Superior temporal gyrus (tissue), 1 donor: ENCODE measurements around the gene NXF2.
"Not testable (repeated sequence)": the region's sequence is repeated elsewhere in the genome, so short reads cannot be mapped to it uniquely, and the experiment has no call there.

Experiments
- DNase-seq: peaks from one replicate; pipeline ENCODE4 v3.0.0-alpha.2; 2016; ENCODE audit errors: extremely low spot score

Gene NXF2

GRCh38 chrX:102246893-102247292 is at the start of gene NXF2:
Gene NXF2 (plus strand): TSS chrX:102247167. CDS start chrX:102307079, 59,912 bp downstream.
- DNase-seq = not testable (repeated sequence)

DNA sequence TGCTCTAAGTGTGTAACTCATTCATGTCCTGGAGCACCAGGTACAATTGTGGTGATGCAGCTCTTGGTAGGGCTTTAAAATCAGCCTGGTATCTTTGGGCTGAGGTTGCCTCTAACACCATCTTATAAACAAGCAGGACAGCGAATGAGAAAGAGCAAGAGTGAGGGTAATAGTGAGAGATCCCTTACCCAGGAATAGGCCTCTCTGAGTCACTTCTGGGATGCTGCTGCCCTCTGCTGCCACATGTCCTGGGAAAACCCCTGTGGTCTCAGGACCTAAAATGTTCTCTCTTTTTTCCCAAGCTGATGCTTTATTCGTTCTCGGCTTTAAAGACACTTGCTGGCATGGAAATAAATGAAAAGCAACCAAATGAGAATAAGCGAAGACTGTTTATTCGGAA is 39.0 kb upstream of the NXF2 start:
- not testable (repeated sequence) for DNase-seq

DNA sequence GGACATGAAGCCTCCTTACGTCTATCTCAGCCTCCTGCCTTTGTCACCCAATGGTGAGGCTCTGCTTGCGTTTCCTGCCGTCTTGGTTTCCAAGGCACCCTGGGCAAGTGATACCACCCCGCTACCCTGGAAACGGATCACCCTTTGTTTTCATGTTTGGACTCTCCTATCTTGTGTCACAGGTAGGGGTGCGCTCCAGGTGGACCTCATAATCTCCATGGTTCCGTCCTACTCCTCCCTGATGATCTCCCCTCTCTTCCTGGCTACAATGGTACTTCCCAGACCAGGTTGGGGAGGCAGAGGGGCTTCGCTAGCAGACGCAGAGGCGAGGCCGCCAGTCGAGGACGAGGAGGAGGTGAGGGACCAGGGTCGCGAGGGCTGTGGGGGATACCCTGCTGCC is 32.0 kb upstream of the NXF2 start, which contains the start of gene TCP11X1:
TSS of gene TCP11X1 (plus strand) at position 316 of the 400 bp plus-strand sequence.
- DNase-seq = not testable (repeated sequence)

- not testable (repeated sequence) for DNase-seq
Observed at GRCh38 chrX:102216497-102216896, 30.5 kb upstream of the NXF2 start.

DNA sequence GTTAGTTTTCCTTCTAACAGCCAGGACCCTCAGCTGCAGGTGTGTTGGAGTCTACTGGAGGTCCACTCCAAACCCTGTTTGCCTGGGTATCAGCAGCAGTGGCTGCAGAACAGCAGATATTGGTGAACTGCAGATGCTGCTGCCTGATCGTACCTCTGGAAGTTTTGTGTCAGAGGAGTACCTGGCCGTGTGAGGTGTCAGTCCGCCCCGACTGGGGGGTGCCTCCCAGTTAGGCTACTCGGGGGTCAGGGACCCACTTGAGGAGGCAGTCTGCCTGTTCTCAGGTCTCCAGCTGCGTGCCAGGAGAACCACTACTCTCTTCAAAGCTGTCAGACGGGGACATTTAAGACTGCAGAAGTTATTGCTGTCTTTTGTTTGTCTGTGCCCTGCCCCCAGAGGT is 11.3 kb upstream of the NXF2 start:
- DNase-seq = not testable (repeated sequence)

DNA sequence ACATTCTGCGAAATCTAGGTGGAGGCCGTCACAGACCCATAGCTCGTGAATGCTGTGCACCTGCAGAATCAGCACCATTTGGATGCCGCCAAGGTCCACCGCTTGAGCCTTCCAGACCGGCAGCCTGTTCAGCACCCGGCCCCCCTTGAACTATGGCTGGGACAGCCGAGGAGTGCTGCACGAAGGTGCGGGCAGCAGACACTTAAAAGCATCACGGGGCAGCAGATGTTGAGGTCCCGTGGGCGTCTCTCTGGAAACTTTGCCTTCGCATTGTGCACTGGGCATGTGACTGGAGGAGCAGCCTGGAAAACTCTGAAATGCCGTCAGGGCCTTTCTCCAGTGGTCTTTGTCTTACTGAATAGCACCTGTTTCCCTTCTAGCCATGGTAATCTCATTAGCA is 6.7 kb upstream of the NXF2 start:
- DNase-seq = not testable (repeated sequence)

DNA sequence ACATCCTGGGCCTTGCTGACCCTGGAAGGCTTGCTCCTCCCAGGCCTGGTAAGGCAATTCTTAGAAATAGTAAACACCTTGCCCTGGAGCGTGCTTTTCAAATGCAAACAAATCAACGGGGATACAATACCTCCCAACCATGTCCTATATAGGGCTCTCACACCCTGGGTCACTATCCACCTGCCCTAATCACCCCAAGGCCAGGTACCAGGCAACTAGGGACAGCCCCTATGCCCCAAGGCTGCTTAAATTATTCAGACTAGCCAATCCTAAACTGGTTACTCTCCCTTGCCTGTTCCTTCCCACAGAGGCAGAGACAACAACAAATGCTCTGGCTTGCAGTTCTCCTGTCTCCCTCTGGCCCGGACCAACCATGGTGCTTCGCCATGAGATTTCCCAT is 25.3 kb downstream of the NXF2 start:
- DNase-seq = not testable (repeated sequence)

DNA sequence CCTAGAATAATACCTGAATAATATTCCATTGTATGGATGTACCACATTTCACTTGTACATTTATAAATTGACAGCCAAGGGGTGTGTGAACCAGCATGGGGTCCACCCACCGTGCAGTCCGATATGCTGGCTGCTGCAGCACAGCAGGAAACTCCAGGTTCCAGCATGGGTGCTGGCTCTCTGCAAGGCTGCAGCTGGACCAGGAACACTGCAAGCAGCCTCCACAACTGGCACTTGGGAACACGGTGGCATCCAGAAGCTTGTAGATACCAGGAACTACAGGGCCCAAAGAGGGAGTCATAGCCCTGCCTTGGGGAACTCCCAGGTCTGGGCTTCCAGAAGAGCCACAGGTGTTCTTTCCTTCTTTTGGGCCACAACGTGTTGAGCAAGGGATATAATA is 91.2 kb downstream of the NXF2 start:
- DNase-seq = no peak

GRCh38 chrX:102339312-102340298 is 92.6 kb downstream of the NXF2 start:
- no peak for DNase-seq

- no peak for DNase-seq
Observed at GRCh38 chrX:102341867-102342266, 94.9 kb downstream of the NXF2 start.

- peak; percentile 73 for DNase-seq
Observed at GRCh38 chrX:102345916-102346315, 98.9 kb downstream of the NXF2 start.
